Gastrocnemius medialis (tissue), 4 donors: Measurements from ENCODE around the gene TMEM150A. TPM values are rescaled to one million over a fixed set of nuclear protein-coding genes. Genes with fewer than 3 reads are reported as not detected.

Experiments used
- ATAC-seq, 2 donors: fragments of 150-250 bp; one replicate each; pipeline ENCODE4 v1.9.1; 2016
- DNase-seq, 2 donors: peaks; one replicate each; pipeline ENCODE4 v3.0.0-alpha.2; 2019
- H3K27ac ChIP-seq, 4 donors: fragments of 200-600 bp; sonication (generic); 1 replicate in 1 of 4; 2 replicates in 3 of 4; pipeline ENCODE4 v1.5.1; 2016 to 2018; ENCODE audit warnings: mild to moderate bottlenecking in 2 of 4, moderate library complexity in 1 of 4
- H3K27me3 ChIP-seq, 3 donors: fragments of 200-600 bp; sonication (generic) in 2 of 3; 1 replicate in 1 of 3; 2 replicates in 2 of 3; pipeline versions ENCODE4 v1.5.1 to v1.6.0; 2016 to 2019; ENCODE audit warnings: mild to moderate bottlenecking in 1 of 3, moderate library complexity in 1 of 3
- H3K36me3 ChIP-seq, 2 donors: fragments of 200-600 bp; sonication (generic) in 1 of 2; one replicate each; pipeline ENCODE4 v1.5.1; 2017 to 2018
- H3K4me1 ChIP-seq, 2 donors: fragments of 200-600 bp; sonication (generic) in 1 of 2; one replicate each; pipeline ENCODE4 v1.5.1; 2016 to 2017; ENCODE audit warnings: mild to moderate bottlenecking in 2 of 2
- H3K4me3 ChIP-seq, 4 donors: fragments of 200-600 bp; sonication (generic) in 3 of 4; 1 replicate in 1 of 4; 2 replicates in 3 of 4; pipeline ENCODE4 v1.5.1; 2016 to 2019; ENCODE audit warnings: mild to moderate bottlenecking in 2 of 4
- H3K9me3 ChIP-seq, 3 donors: fragments of 200-600 bp; sonication (generic) in 2 of 3; 1 replicate in 1 of 3; 2 replicates in 2 of 3; pipeline ENCODE4 v1.5.1; 2016 to 2019
- POLR2A ChIP-seq, 2 donors: fragments of 450-650 bp; IDR thresholded peaks; one replicate each; pipeline ENCODE4 v1.6.1; 2017; ENCODE audit warnings: antibody characterized with exemption in 2 of 2, mild to moderate bottlenecking in 2 of 2, moderate library complexity in 2 of 2
- in situ Hi-C, 4 donors: fragments of 200-750 bp; cut with MboI; loops; one replicate each; pipeline versions ENCODE4 v1.15.0 to v1.8.0; 2017; ENCODE audit warnings: low sequenced_read_pairs in 4 of 4
- intact Hi-C: fragments of 100-400 bp; cut with DNase I; formaldehyde crosslinking; loops from one replicate; pipeline ENCODE4 v1.15.1; 2023; ENCODE audit warnings: low total_unique reads
- total RNA-seq, 4 donors: library from RNA; depleted of rRNA; stranded (reverse); fragments of >200 nt; gene quantifications; one replicate each; pipeline versions ENCODE4 v1.1.0 to v1.2.3, GENCODE V29; 2016
- TF ChIP-seq, protein P1 (sequence below), 5 experiments: fragments of 450-650 bp in 3 of 5; fragments of 200-600 bp in 2 of 5; sonication (generic) in 2 of 5; IDR thresholded peaks in 4 of 5; conservative IDR thresholded peaks in 1 of 5; 1 replicate in 4 of 5; 2 replicates in 1 of 5; pipeline ENCODE4 v1.5.1; 2016 to 2019; ENCODE audit warnings: antibody characterized with exemption in 5 of 5, mild to moderate bottlenecking in 3 of 5, moderate library complexity in 3 of 5

Gene TMEM150A
- total RNA-seq, 4 donors from 2014 or later: 44.4 to 102 (median 80.7) TPM

DNA sequence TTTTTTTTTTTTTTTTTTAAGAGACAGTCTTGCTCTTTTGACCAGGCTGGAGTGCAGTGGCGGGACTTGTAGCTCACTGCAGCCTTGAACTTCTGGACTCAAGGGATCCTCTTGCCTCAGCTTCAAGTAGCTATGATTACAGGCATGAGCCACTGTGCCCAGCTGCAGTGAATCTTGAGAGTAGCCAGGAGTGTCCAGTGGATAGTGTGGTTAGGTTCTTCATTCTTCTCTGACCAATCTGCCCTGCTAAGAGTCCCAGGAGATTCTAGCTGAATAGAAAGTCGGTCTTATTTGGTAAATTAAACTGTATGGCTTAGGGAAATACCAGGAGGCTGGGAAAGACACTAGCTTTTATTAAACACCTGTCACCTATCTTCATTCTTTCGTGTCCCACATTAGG lies 28.8 kb upstream of the TMEM150A start:
- H3K36me3 ChIP-seq: peaks cover 0 to 91% of the 10 kb centered on the region in 2 donors

DNA sequence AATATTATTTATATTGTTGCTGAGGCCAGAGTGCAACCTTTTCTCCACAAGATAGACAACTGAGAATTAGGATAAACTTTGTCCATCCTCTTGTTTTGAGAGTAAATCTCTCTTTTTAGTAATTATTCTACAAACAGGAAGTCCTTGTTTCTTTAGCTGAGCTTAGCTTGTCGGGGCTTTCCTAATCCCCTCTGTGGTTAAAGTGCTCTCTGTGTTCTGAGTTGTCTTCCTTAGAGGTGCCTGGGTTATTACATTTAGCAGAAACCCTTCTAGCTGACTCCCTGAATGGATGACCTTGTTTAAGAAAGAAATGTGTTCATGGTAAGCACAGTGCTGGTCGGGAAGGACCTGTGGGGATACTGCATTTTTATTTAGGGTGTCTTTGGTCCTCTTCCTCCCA lies 26.2 kb upstream of the TMEM150A start:
- intact Hi-C loops (no loop called here), in situ Hi-C loops (loop anchor here (10.0 to 25.0 kb wide), 2 partner anchors 456 to 459 kb away; no protein-coding TSS in a partner anchor)
- H3K27ac ChIP-seq: no peak overlapping the region
- H3K4me3 ChIP-seq: no peak overlapping the region
- peaks cover 0 to 95% of the 10 kb centered on the region in 2 donors for H3K36me3 ChIP-seq
- H3K9me3 ChIP-seq: no peaks in the 10 kb centered on the region
- H3K4me1 ChIP-seq: no peaks in the 10 kb centered on the region
- H3K27me3 ChIP-seq: no peaks in the 10 kb centered on the region
- TF ChIP-seq, protein P1, sequence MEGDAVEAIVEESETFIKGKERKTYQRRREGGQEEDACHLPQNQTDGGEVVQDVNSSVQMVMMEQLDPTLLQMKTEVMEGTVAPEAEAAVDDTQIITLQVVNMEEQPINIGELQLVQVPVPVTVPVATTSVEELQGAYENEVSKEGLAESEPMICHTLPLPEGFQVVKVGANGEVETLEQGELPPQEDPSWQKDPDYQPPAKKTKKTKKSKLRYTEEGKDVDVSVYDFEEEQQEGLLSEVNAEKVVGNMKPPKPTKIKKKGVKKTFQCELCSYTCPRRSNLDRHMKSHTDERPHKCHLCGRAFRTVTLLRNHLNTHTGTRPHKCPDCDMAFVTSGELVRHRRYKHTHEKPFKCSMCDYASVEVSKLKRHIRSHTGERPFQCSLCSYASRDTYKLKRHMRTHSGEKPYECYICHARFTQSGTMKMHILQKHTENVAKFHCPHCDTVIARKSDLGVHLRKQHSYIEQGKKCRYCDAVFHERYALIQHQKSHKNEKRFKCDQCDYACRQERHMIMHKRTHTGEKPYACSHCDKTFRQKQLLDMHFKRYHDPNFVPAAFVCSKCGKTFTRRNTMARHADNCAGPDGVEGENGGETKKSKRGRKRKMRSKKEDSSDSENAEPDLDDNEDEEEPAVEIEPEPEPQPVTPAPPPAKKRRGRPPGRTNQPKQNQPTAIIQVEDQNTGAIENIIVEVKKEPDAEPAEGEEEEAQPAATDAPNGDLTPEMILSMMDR (IDR thresholded peaks at IDR 0.05 in 4 of 5, conservative IDR thresholded peaks at IDR 0.05 in 1 of 5): no peak
- no peak for TF ChIP-seq POLR2A (IDR thresholded peaks at IDR 0.05)
- DNase-seq (no peak), ATAC-seq (no peak)

More for the DNA sequence above, 28.8 kb upstream of the TMEM150A start:
- intact Hi-C loops (loop anchor here (10.0 kb wide), 1 partner anchor 443 kb away; no protein-coding TSS in a partner anchor), in situ Hi-C loops (loop anchor here (10.0 to 25.0 kb wide), 3 partner anchors 93 to 456 kb away; no protein-coding TSS in a partner anchor)
- Histone ChIP-seq H3K4me1 (no peaks in the 10 kb centered on the region), H3K27me3 (no peaks in the 10 kb centered on the region), H3K27ac (no peak overlapping the region), H3K4me3 (no peak overlapping the region), H3K9me3 (no peaks in the 10 kb centered on the region)
- DNase-seq (no peak), ATAC-seq (no peak)
- TF ChIP-seq POLR2A (IDR thresholded peaks at IDR 0.05): no peak
- TF ChIP-seq, protein P1 (IDR thresholded peaks at IDR 0.05 in 4 of 5, conservative IDR thresholded peaks at IDR 0.05 in 1 of 5): no peak

DNA sequence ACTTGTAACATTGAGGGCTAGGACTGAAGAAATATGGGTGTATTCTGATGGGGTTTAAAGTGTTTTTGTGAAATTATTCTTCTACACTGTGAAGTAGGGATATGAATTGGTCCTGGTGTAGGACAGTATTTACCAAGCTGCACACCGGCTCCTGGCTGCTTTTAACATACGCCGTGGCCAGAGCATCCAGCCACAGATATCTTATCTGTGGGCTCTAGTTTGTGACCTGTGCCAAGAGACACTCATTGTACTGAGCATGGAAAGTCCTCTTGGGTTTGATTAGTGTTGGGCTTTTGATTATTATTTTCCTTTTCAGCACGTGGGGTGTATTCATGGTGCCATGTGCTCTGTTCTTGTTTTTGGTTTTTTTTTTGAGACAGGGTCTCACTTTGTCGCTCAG lies 21.5 kb upstream of the TMEM150A start:
- Histone ChIP-seq H3K4me3 (no peak overlapping the region), H3K27ac (no peak overlapping the region), H3K9me3 (no peaks in the 10 kb centered on the region), H3K27me3 (no peaks in the 10 kb centered on the region), H3K36me3 (peaks cover 6 to 100% of the 10 kb centered on the region in 2 donors), H3K4me1 (peaks cover 0 to 5% of the 10 kb centered on the region in 2 donors)
- ATAC-seq: no peak
- intact Hi-C loops (no loop called here), in situ Hi-C loops (loop anchor here in 1 of 4 donors (10.0 kb wide), 1 partner anchor 461 kb away; no protein-coding TSS in a partner anchor)
- DNase-seq: no peak
- TF ChIP-seq POLR2A (IDR thresholded peaks at IDR 0.05): no peak
- TF ChIP-seq, protein P1 (IDR thresholded peaks at IDR 0.05 in 4 of 5, conservative IDR thresholded peaks at IDR 0.05 in 1 of 5): no peak

DNA sequence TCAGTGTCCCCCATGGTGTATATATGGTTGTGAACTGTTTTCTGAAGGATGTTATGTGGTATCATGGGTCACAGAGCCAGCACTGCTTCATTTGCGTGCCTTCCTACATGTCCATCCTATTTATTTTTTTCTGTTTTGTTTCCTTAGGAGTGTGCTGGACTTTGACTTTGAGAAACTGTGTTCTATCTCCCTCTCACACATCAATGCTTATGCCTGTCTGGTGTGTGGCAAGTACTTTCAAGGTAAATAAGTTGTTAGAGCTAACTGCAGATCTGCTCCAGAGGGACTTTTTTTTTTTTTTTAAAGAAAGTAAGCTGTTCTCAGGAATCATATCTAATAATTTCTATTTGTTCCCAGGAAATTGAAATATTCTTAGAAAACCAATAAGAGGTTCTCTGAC lies 18.8 kb upstream of the TMEM150A start:
- intact Hi-C loops (no loop called here), in situ Hi-C loops (loop anchor here in 1 of 4 donors (10.0 kb wide), 1 partner anchor 463 kb away; no protein-coding TSS in a partner anchor)
- ATAC-seq (no peak), DNase-seq (no peak)
- TF ChIP-seq, protein P1 (IDR thresholded peaks at IDR 0.05 in 4 of 5, conservative IDR thresholded peaks at IDR 0.05 in 1 of 5): no peak
- no peak for TF ChIP-seq POLR2A (IDR thresholded peaks at IDR 0.05)
- Histone ChIP-seq H3K36me3 (peaks cover 6 to 75% of the 10 kb centered on the region in 2 donors), H3K4me1 (peaks cover 19 to 25% of the 10 kb centered on the region in 2 donors), H3K4me3 (no peak overlapping the region), H3K27ac (no peak overlapping the region), H3K27me3 (no peaks in the 10 kb centered on the region), H3K9me3 (no peaks in the 10 kb centered on the region)
